ENCODE results near the gene CCDC124.
"Not testable (repeated sequence)": the region's sequence is repeated elsewhere in the genome, so short reads cannot be mapped to it uniquely, and the experiment has no call there.

Gene CCDC124

DNA sequence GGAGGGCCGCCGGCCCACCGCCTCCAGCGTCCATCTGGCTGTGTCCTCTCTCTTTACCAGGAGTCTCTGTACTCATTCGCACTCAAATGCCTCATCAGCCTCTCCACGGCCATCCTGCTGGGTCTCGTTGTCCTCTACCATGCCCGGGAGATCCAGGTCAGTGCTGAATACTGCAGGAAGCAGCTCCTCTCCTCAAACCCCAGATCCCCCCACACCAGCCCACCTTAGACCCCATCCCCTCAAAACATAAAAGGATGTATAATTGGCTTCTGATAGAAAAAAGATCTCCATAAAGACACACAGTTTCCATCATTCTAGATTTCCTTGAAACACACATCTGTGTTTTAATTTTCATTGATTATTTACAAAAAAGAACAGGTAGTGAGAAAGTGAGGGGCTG, 42.2 kb downstream of the CCDC124 start:
- no peaks in the 10 kb centered on the region for H3K4me1 ChIP-seq (ENCODE audit: insufficient read depth, low read length)
- H3K9ac ChIP-seq (ENCODE audit: low read depth, low read length), result no peak overlapping the region
- 0 out of 2 replicates have a peak, but pooled peaks cover 2% of the 10 kb centered on the region for H3K36me3 ChIP-seq (ENCODE audit: insufficient read depth, low read length)
- no peaks in the 10 kb centered on the region for H3K9me3 ChIP-seq (ENCODE audit: control insufficient read depth, insufficient read depth, low read length)

DNA sequence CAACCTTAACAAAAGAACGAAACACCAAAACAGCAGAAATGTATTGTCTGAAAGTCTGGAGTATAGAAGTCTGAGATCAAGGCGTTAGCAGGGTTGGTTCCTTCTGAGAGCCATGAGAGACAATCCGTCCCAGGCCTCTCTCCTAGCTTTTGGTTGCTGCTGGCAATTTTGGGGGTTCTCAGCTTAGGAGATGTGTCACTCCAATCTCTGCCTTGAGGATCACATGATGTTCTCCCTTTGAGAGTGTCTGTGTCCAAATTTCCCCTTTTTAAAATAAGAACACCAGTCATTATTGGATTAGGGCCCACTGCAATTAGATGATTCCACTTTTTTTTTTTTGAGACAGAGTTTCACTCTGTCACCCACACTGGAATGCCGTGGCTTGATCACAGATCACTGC, 44.2 kb downstream of the CCDC124 start:
- 0 out of 2 replicates have a peak, but pooled peaks cover 2% of the 10 kb centered on the region for H3K36me3 ChIP-seq (ENCODE audit: insufficient read depth, low read length)
- H3K9ac ChIP-seq (ENCODE audit: low read depth, low read length), result no peak overlapping the region
- H3K9me3 ChIP-seq (ENCODE audit: control insufficient read depth, insufficient read depth, low read length), result no peaks in the 10 kb centered on the region
- no peaks in the 10 kb centered on the region for H3K4me1 ChIP-seq (ENCODE audit: insufficient read depth, low read length)

GRCh38 chr19:17977488-17977887, 44.7 kb downstream of the CCDC124 start:
- no peaks in the 10 kb centered on the region for H3K9me3 ChIP-seq (ENCODE audit: control insufficient read depth, insufficient read depth, low read length)
- no peak overlapping the region for H3K9ac ChIP-seq (ENCODE audit: low read depth, low read length)
- H3K4me1 ChIP-seq (ENCODE audit: insufficient read depth, low read length), result no peaks in the 10 kb centered on the region
- H3K36me3 ChIP-seq (ENCODE audit: insufficient read depth, low read length), result 0 out of 2 replicates have a peak, but pooled peaks cover 2% of the 10 kb centered on the region

GRCh38 chr19:17981611-17982010, 48.8 kb downstream of the CCDC124 start:
- Histone ChIP-seq H3K36me3 (ENCODE audit: insufficient read depth, low read length) (no peaks in the 10 kb centered on the region), H3K4me1 (ENCODE audit: insufficient read depth, low read length) (no peaks in the 10 kb centered on the region; the same call in 1 of the 2 replicates), H3K9me3 (ENCODE audit: control insufficient read depth, insufficient read depth, low read length) (no peaks in the 10 kb centered on the region), H3K9ac (ENCODE audit: low read depth, low read length) (no peak overlapping the region)

DNA sequence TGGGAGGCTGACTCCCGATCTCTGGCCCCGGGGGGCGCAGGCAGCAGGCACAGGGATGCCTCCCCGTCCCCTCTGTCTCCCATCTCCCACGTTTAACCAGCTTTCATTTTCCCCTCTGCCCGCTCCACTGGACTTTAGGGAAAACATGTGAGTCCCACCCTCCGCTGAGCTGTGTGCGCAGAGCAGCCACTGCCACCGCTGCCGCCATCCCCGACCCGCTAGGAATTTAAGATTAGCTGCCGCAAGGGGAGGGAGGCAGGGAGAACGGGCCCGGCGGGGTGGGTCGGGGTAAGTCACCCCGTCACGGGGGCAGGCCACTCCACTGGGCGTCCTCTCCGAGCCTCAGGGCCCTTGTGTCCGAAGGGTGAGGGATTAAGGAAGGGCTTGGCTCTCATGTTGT, 49.6 kb downstream of the CCDC124 start:
- Histone ChIP-seq H3K9ac (ENCODE audit: low read depth, low read length) (no peak overlapping the region), H3K9me3 (ENCODE audit: control insufficient read depth, insufficient read depth, low read length) (no peaks in the 10 kb centered on the region), H3K4me1 (ENCODE audit: insufficient read depth, low read length) (no peaks in the 10 kb centered on the region; the same call in 1 of the 2 replicates), H3K36me3 (ENCODE audit: insufficient read depth, low read length) (no peaks in the 10 kb centered on the region)

DNA sequence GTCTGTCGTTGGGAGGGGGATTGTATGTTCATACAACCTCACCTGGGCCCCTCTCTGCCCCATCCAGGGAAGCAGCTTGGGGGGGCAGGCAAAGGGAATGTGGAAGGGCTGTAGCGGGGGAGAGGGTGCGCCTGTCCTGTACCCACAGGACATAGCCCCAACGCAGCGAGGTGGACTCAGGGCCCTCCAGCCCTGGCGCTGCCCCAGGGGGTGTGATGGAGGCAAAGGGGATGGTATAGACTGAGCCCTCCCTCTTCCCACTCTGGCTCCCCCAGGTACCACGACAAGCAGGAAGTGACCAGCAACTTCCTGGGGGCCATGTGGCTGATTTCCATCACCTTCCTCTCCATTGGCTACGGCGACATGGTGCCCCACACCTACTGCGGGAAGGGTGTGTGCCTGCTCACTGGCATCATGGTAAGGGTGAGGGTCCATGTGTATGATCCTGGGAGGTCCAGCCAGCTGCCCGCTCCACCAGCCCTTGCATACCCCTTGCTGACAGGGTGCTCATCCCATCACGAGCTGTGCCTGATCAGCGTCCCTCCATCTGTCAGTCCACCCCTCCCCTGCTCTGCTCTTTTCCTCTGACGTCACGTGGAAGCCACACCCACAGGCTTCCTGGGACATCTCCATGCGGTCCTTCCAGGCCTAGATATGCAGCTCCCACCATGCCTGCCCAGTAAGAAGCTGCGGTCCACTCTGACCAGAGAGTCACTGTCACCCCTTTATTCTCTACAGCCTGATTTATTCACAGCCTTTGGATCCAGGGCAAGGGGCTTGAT, 52.4 kb downstream of the CCDC124 start:
- Histone ChIP-seq H3K36me3 (ENCODE audit: insufficient read depth, low read length) (no peaks in the 10 kb centered on the region), H3K9ac (ENCODE audit: low read depth, low read length) (no peak overlapping the region), H3K9me3 (ENCODE audit: control insufficient read depth, insufficient read depth, low read length) (no peaks in the 10 kb centered on the region), H3K4me1 (ENCODE audit: insufficient read depth, low read length) (no peaks in the 10 kb centered on the region; the same call in 1 of the 2 replicates)

DNA sequence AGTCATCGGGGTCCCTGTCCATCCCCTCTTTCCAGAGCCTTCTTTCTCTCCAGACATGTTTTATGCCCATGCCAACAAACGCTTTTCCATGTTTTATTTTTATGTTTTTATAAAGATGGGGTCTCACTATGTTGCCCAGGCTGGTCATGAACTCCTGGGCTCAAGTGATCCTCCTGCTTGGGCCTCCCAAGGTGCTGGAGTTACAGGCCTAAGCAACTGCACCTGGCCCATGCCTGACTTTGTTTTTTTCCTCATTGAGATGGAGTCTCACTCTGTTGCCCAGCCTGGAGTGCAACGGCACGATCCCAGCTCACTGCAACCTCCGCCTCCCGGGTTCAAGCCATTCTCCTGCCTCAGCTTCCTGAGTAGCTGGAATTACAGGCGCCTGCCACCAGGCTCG, 53.8 kb downstream of the CCDC124 start:
- not testable (repeated sequence) for H3K36me3 ChIP-seq (ENCODE audit: insufficient read depth, low read length); H3K4me1 ChIP-seq (ENCODE audit: insufficient read depth, low read length); H3K9me3 ChIP-seq (ENCODE audit: control insufficient read depth, insufficient read depth, low read length); H3K9ac ChIP-seq (ENCODE audit: low read depth, low read length)

DNA sequence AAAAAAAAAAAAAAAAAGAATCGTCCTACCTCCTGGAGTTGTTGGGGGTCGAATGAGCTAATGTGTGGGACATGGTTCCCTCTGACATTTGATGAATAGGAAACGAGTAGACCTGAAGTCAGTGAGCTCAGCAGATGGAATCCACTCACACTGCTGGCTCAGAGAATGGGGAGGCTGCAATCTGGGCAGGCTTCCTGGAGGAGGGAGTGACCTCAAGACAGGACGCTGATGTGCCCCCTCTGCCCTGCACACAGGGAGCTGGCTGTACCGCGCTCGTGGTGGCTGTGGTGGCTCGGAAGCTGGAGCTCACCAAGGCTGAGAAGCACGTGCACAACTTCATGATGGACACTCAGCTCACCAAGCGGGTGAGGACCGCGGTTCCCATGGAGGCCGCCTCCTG, 55.3 kb downstream of the CCDC124 start:
- Histone ChIP-seq H3K36me3 (ENCODE audit: insufficient read depth, low read length) (no peaks in the 10 kb centered on the region), H3K9me3 (ENCODE audit: control insufficient read depth, insufficient read depth, low read length) (no peaks in the 10 kb centered on the region), H3K9ac (ENCODE audit: low read depth, low read length) (no peak overlapping the region), H3K4me1 (ENCODE audit: insufficient read depth, low read length) (no peaks in the 10 kb centered on the region; the same call in 1 of the 2 replicates)

DNA sequence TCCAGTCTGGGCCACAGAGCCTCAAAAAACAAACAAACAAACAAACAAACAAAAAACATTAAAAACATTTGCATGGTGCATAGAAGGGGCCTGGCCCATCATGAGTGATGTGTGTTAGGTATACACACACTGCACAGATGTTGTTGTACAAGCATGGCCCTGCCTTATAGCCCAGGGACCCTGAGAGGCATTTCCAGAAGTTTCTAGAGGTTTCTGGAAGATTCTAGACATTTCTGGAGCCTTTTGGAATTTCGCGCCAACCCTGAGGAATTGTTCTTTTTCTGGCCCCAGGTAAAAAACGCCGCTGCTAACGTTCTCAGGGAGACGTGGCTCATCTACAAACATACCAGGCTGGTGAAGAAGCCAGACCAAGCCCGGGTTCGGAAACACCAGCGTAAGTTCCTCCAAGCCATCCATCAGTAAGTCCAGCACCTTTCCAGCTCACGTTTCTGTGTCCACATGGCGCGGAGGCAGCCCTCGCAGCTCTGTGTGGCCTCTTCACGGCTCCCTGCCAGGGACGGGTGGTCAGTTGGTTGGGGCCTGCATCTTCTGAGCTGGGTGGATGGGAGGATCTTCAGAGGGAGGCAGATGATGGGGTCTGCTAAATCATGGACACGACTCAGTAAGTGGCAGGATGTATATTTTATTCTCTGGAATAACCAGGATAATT, 56.7 kb downstream of the CCDC124 start:
- Histone ChIP-seq H3K4me1 (ENCODE audit: insufficient read depth, low read length) (no peaks in the 10 kb centered on the region; the same call in 1 of the 2 replicates), H3K9me3 (ENCODE audit: control insufficient read depth, insufficient read depth, low read length) (no peaks in the 10 kb centered on the region), H3K36me3 (ENCODE audit: insufficient read depth, low read length) (no peaks in the 10 kb centered on the region), H3K9ac (ENCODE audit: low read depth, low read length) (no peak overlapping the region)

DNA sequence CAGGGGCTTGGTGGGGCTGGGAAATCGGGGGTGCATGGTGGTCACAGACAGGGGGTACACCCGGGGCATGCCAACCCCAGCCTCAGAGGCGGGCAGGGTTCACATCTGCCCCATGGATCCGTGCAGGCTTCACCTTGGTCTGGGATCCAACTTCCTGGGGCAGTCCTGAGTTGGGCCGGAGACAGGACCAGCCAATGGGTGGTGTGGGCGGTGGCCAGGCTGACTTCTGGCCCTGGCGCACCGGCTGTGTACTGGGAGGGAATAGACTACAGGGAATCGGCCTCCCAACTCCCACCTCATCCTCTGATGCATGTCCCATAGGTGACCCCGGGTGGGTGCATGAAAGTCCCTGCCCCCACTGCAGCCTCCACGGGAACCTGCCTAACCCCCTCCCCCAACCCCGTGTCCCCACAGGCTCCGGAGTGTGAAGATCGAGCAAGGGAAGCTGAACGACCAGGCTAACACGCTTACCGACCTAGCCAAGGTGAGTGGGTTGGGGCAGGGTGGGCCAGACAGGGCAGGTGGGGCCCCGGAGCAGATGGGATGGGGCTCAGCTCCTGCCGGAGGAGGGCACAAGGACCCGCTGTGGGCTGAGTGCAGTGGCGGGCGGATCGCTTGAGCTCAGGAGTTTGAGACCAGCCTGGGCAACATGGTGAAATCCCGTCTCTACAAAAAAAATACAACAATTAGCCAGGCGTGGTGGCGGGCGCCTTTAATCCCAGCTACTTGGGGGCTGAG, 60.4 kb downstream of the CCDC124 start:
- Histone ChIP-seq H3K4me1 (ENCODE audit: insufficient read depth, low read length) (no peaks in the 10 kb centered on the region), H3K36me3 (ENCODE audit: insufficient read depth, low read length) (no peaks in the 10 kb centered on the region), H3K9ac (ENCODE audit: low read depth, low read length) (no peak overlapping the region), H3K9me3 (ENCODE audit: control insufficient read depth, insufficient read depth, low read length) (no peaks in the 10 kb centered on the region)

Data from ES-I3 (cell line).